ENCODE data around the gene FLYWCH1. TPM values are rescaled to one million over a fixed set of nuclear protein-coding genes. Genes with fewer than 3 reads are reported as not detected.
A peak's percentile ranks its signal among the peaks of the same experiment; 100 is the strongest.

The FLYWCH1 gene
- total RNA-seq, 3 donors from 2014 or later: 28.0 to 30.9 (median 28.2) TPM

DNA sequence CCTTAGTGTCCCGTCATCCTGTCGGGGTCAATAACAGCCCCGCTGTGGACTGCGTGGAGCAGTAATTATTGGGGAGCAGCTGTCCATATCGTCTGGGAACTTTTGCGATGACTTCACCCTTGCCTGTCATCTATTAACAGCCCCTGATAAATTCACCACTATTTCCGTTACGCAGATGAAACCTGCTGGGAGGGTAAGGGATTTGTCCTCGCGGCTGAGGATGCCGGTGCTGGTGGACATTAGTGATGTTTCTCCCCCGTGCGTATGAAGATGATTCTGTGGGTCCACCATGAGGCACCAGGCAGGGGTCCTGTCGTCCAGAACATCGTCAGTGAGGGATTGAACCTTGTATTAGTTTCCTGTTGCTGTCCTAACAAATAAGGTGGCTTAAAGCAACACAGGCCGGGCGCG is 27.7 kb upstream of the FLYWCH1 start:
- DNase-seq (ENCODE audit: low spot score in 2 of 2): no peak
- peak overlapping the region; percentile 81 to 90 (median 87) for H3K4me3 ChIP-seq
- TF ChIP-seq POLR2AphosphoS5 (IDR thresholded peaks at IDR 0.05): no peak
- TF ChIP-seq, protein P1, sequence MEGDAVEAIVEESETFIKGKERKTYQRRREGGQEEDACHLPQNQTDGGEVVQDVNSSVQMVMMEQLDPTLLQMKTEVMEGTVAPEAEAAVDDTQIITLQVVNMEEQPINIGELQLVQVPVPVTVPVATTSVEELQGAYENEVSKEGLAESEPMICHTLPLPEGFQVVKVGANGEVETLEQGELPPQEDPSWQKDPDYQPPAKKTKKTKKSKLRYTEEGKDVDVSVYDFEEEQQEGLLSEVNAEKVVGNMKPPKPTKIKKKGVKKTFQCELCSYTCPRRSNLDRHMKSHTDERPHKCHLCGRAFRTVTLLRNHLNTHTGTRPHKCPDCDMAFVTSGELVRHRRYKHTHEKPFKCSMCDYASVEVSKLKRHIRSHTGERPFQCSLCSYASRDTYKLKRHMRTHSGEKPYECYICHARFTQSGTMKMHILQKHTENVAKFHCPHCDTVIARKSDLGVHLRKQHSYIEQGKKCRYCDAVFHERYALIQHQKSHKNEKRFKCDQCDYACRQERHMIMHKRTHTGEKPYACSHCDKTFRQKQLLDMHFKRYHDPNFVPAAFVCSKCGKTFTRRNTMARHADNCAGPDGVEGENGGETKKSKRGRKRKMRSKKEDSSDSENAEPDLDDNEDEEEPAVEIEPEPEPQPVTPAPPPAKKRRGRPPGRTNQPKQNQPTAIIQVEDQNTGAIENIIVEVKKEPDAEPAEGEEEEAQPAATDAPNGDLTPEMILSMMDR (IDR thresholded peaks at IDR 0.05): no peak
- no peak for TF ChIP-seq POLR2A (IDR thresholded peaks at IDR 0.05)
- intact Hi-C loops (cut with DNase I; ENCODE audit: low total_unique reads): no loop called here
- H3K4me1 ChIP-seq: no peaks in the 10 kb centered on the region
- no peaks in the 10 kb centered on the region for H3K36me3 ChIP-seq
- H3K27ac ChIP-seq: peak overlapping the region; percentile 96 to 97
- H3K27me3 ChIP-seq: no peaks in the 10 kb centered on the region
- no peaks in the 10 kb centered on the region for H3K9me3 ChIP-seq

DNA sequence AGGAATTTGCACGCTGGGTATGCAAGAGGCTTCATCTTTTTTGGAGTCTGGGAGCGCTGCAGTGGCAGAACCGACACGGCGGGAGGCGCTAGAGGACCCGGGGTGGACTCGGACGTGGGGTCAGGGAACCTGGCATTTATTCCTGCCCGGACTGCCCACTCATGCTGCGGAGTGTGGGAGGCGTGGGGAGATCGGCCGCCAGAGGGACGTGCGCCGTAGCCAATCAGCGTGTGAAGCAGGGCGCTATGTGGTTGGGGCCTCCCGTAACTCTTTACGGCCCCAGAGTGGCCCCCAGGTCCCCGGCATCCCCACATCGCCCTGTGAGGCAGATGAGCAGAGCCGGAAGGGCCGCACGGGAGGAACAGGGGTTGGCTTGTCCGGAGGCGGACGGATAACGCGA is 17.5 kb upstream of the FLYWCH1 start:
- Histone ChIP-seq H3K36me3 (no peaks in the 10 kb centered on the region), H3K27ac (no peak overlapping the region), H3K4me3 (no peak overlapping the region), H3K4me1 (no peaks in the 10 kb centered on the region), H3K9me3 (no peaks in the 10 kb centered on the region), H3K27me3 (no peaks in the 10 kb centered on the region)
- intact Hi-C loops (cut with DNase I; ENCODE audit: low total_unique reads): no loop called here
- TF ChIP-seq POLR2A (IDR thresholded peaks at IDR 0.05) (no peak), POLR2AphosphoS5 (IDR thresholded peaks at IDR 0.05) (no peak)
- TF ChIP-seq, protein P1 (IDR thresholded peaks at IDR 0.05): no peak
- no peak for DNase-seq (ENCODE audit: low spot score in 2 of 2)

DNA sequence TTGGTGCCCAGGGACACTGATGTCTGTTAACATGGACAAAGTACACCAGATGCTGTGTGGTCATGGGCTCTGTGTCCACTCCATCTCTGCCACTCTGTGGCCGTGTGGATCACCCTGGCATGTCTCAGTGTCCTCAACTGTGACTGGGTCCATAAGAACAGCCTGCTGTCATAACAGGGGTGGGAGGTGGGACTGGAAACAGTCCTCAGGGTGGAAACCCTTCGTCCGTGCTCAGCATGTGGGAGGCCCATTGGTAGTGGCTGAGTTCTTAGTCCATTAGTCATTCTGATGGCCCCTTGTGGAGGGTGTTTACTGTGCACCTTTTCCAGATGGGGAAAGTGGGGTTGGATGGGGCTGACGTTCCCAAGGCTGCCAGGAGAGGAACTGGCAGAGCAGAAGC is 15.9 kb upstream of the FLYWCH1 start:
- no peaks in the 10 kb centered on the region for H3K36me3 ChIP-seq
- H3K27me3 ChIP-seq: no peaks in the 10 kb centered on the region
- no peak for TF ChIP-seq POLR2A (IDR thresholded peaks at IDR 0.05)
- TF ChIP-seq, protein P1 (IDR thresholded peaks at IDR 0.05): no peak
- no peak for TF ChIP-seq POLR2AphosphoS5 (IDR thresholded peaks at IDR 0.05)
- no peaks in the 10 kb centered on the region for H3K4me1 ChIP-seq
- no peak overlapping the region for H3K4me3 ChIP-seq
- no peak for DNase-seq (ENCODE audit: low spot score in 2 of 2)
- intact Hi-C loops (cut with DNase I; ENCODE audit: low total_unique reads): no loop called here
- H3K27ac ChIP-seq: no peak overlapping the region
- H3K9me3 ChIP-seq: no peaks in the 10 kb centered on the region

DNA sequence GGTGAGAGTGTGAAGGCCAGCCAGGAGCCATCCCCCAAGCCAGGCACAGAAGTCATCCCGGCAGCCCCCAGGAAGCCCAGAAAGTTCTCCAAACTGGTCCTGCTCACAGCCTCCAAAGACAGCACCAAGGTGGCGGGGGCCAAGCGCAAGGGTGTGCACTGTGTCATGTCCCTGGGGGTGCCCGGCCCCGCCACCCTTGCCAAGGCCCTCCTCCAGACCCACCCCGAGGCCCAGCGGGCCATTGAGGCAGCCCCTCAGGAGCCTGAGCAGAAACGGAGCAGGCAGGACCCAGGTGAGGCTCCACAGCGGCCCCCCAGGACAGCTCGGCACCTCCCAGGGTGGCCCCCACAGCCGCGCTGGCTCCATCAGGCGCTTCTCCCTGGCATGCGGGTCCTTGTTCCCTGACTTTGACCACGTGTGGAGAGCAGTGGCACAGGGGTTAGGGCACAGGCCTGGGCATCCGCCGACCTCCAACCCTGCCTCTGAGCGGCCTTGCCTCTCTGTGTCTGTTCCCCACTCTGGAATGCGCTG is 15.2 kb upstream of the FLYWCH1 start:
- Histone ChIP-seq H3K4me3 (no peak overlapping the region), H3K36me3 (no peaks in the 10 kb centered on the region), H3K4me1 (no peaks in the 10 kb centered on the region), H3K9me3 (no peaks in the 10 kb centered on the region), H3K27ac (no peak overlapping the region), H3K27me3 (no peaks in the 10 kb centered on the region)
- no peak for DNase-seq (ENCODE audit: low spot score in 2 of 2)
- TF ChIP-seq, protein P1 (IDR thresholded peaks at IDR 0.05): no peak
- no peak for TF ChIP-seq POLR2AphosphoS5 (IDR thresholded peaks at IDR 0.05)
- no peak for TF ChIP-seq POLR2A (IDR thresholded peaks at IDR 0.05)
- intact Hi-C loops (cut with DNase I; ENCODE audit: low total_unique reads): no loop called here

DNA sequence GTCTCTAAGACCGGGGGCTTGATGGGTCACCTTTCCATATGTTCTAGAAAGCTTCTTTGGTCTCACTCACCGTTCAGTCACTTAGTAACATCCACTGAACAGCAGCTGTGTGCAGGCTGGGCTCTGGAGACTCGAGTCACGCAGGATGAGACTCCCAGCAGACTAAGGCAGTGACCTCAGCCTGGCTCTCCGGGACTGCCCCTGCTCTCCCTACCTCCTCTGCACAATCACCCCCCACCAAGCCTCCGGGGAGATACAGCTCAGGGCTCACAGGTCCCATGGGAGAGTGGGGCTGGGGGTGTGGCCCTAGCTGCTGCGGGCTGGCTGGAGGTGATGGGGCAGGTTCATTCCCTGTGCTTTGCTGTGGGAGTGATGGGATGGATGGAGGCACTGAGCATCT is 14.6 kb upstream of the FLYWCH1 start:
- no peaks in the 10 kb centered on the region for H3K4me1 ChIP-seq
- no peak for DNase-seq (ENCODE audit: low spot score in 2 of 2)
- no peaks in the 10 kb centered on the region for H3K9me3 ChIP-seq
- H3K4me3 ChIP-seq: no peak overlapping the region
- no peaks in the 10 kb centered on the region for H3K27me3 ChIP-seq
- no peak overlapping the region for H3K27ac ChIP-seq
- intact Hi-C loops (cut with DNase I; ENCODE audit: low total_unique reads): no loop called here
- TF ChIP-seq POLR2AphosphoS5 (IDR thresholded peaks at IDR 0.05): no peak
- TF ChIP-seq POLR2A (IDR thresholded peaks at IDR 0.05): no peak
- TF ChIP-seq, protein P1 (IDR thresholded peaks at IDR 0.05): no peak
- no peaks in the 10 kb centered on the region for H3K36me3 ChIP-seq
